GM19043 (cell line): ENCODE results near the gene BRD3.
"Not testable (repeated sequence)": the region's sequence is repeated elsewhere in the genome, so short reads cannot be mapped to it uniquely, and the experiment has no call there.

Experiments used
- ATAC-seq: cut with Tn5 transposase; IDR thresholded peaks from one replicate; pipeline ENCODE4 v1.9.1; 2021; ENCODE audit warnings: low read depth; ENCODE audit not compliant: unreplicated experiment

Gene BRD3

DNA sequence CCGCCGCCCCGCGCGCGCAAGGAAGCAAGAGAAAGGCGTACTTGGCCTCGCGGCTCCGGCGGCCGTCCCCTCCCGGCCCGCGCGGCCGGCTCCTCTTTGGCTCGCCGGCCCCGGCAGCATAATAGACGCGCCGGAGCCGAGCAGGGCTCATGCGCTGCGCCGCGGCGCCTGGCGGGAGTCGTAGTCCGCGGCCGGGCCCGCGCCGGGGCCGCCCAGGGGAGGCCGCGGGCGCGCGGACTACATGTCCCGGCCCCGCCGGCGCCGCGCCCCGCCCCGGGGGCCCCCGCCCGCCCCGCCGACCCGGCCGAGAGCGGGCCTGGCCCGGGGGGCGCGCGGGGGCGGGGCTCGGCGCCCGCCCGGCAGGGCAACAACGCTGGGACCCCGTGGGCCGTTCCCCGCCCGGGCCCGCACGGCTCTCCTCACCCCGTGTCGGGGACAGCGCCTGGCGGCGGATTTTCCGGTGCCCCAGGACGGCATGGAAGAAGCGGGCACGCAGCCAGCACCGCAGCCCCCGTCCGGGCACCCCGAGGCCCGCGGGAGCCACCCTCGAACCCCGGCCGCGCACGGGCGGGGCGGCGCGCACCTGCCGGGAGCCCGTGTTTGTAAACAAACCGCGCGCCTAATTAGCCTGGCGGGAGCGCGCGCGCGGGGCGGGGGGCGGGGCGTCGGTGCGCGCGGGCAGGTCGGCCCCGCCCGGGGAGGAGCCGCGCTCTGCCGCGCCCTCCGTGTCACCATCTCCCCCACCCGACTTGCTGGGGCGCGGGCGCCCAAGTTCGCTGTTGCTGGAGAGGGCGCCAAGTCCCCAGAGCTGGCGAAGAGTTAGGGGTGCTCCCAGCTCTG lies at the start of gene BRD3:
TSS of gene BRD3 (minus strand) at position 123 of the 840 bp plus-strand sequence. CDS start 14,549 bp downstream, outside the sequence.
- ATAC-seq = peak; percentile 52

- ATAC-seq = no peak
Observed at GRCh38 chr9:134112561-134112960, 44.7 kb upstream of the BRD3 start.

GRCh38 chr9:134111064-134111463 lies 43.2 kb upstream of the BRD3 start:
- no peak for ATAC-seq

DNA sequence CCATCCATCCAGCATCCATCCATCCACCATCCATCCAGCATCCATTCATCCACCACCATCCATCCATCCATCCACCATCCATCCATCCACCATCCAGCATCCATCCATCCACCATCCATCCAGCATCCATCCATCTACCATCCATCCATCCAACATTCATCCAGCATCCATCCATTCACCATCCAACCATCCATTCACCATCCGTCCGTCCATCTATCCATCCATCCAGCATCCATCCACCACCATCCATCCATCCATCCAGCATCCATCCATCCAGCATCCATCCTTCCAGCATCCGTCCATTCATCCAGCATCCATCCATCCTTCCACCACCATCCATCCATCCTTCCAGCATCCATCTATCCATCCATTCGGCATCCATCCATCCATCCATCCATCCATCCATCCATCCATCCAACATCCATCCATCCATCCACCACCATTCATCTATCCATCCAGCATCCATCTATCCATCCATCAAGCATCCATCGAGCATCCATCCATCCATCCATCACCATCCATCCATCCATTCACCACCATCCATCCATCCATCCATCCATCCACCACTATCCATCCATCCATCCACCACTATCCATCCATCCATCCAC lies 35.7 kb upstream of the BRD3 start:
- ATAC-seq = no peak

GRCh38 chr9:134101623-134102149 lies 33.9 kb upstream of the BRD3 start:
- no peak for ATAC-seq

GRCh38 chr9:134101133-134101532 lies 33.3 kb upstream of the BRD3 start:
- ATAC-seq = not testable (repeated sequence)

DNA sequence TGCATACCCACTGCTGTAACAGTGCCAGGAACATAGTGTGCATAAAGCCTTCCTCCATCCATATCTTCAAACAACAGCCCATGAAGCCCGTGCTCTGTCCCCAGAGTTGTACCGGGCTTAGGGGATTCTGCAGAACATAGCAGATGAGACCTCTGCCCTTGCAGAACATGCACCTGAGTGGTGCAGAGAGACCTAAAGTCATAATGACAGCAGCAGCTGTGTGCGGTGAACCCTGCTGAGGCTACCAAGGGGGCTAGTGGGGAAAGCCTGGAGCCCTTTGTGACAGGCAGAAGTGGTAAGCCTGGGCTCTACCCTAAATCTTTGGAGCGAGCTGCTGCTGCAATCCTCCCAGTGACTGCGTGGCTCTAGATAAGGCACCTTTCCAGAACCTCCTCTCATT lies 32.2 kb upstream of the BRD3 start:
- no peak for ATAC-seq

DNA sequence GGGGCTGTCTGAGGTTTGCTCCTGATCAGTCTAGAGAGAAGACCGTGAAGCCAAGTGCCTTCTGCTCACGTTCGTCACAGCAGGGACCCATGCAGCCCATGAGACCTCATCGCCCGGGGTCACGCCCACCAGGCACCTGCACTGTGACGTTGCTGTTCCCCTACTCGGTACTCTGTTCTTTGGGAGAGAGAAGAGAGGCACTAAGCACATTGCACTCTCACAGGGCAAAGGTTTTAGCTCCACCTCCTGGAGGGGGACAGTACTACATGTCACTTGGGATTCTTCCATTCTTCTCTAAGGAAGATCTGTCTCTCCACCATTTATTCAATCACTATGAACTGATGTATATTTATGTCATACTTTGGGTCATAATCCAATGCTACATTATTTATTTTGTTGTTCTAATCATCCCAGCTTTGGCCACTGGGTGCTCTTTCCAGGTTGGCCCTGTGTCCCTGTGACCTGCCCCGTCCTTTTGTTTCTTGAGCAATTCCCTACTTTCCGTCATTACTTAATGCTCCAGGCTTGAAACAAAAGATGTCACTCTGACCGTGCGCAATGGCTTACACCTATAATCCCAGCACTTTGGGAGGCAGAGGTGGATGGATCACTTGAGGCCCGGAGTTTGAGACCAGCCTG lies 31.4 kb upstream of the BRD3 start:
- no peak for ATAC-seq

DNA sequence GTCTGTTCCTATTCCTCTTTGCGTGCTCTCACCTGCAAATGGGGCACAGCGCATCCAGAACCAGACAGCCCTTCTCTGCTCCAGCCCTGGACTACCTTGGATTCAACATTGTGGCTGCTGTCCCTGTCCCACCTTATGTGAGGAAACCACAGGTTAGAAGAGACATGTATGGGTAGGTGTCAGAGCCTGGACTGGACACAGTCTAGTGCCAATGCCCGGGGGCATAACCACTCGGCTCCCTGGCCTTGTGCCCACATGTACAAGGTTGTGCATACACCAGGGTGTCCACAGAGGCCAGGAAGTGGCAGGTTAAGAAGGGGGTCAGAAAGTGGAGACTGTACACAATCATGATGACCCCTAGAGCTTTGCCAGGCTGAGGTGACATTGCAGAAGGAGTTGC lies 22.1 kb upstream of the BRD3 start:
- ATAC-seq = no peak

DNA sequence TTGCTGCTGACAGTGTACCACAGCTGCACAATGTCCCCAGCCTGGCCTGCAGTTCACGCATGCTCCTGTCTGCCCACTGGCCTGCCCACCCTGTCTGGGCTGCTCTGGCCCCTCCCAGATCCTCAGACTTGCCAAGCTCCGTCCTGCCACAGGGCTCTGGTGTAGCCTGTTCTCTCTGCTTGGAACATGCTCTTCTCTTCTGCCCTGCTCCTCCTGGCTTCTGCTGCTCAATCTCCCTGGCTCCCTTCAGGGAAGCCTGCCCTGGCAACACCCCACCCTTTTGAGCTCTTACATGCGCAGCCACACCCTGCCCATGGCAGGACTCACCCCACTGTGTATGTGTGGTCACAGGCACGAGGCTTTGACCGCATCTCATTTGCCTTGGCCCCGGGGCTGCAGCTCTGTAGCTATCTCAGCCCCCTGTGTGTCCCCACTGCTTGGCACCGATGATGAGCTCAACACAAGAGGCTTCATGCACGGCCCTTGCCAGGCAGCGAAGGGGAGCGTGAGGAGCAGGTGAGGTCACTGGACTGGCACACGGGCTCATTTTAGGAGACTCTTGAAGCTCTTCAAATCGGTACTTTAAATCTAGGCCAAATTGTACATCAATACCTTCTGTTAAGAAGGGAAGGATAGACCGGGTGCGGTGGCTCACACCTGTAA lies 20.4 kb upstream of the BRD3 start:
- ATAC-seq = no peak

GRCh38 chr9:134085674-134086073 lies 17.8 kb upstream of the BRD3 start:
- no peak for ATAC-seq

DNA sequence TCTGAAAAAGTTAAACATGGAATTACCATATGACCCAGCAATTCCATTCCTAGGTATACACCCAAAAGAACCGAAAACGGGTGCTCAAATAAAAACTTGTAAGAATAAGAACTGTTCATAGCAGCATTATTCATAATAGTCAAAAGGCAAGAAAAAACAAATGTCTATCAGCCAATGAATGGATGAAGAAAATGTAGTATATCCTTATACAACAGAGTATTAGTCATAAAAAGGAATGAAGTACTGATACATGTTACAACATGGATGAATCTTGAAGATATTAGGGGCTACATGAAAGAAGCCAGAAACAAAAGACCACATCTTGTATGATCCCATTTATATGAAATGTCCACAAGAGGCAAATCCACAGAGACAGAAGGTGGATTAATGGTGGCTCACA lies 15.6 kb upstream of the BRD3 start:
- no peak for ATAC-seq

GRCh38 chr9:134076644-134077043 lies 8.8 kb upstream of the BRD3 start:
- ATAC-seq = no peak

GRCh38 chr9:134075689-134076088 lies 7.9 kb upstream of the BRD3 start:
- ATAC-seq = not testable (repeated sequence)

DNA sequence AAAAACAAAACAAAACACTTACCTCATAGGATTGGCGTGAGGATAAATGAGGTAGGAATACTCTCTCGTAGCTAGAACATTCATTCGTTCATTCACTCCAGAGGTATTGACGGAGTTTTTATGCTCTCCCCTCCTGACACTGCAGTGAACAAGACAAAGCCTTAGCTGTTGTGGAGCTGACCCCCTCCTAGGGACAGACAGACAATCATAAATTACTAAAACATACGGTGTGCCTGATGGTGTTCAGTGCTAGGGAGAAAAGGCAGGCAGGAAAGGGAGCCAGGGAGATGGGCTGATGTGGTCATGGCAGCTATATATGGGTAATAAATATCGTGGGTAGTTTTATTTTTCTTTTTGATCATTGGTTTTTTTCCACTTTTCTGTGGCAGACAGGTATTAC lies 5.7 kb upstream of the BRD3 start:
- ATAC-seq = no peak

DNA sequence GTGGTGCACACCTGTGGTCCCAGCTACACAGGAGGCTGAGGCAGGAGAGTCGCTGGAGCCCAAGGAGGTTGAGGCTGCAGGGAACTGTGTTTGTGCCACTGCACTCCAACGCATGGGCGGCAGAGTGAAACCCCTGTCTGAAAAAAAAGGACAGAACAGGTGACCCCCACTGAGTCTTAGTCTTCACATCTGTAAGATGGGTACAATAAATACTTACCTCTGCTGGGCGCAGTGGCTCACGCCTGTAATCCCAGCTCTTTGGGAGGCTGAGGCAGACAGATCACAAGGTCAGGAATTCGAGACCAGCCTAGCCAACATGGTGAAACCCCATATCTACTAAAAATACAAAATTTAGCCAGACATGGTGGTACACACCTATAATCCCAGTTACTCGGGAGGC lies 4.9 kb upstream of the BRD3 start:
- not testable (repeated sequence) for ATAC-seq

GRCh38 chr9:134071149-134071548 lies 3.3 kb upstream of the BRD3 start:
- ATAC-seq = no peak

DNA sequence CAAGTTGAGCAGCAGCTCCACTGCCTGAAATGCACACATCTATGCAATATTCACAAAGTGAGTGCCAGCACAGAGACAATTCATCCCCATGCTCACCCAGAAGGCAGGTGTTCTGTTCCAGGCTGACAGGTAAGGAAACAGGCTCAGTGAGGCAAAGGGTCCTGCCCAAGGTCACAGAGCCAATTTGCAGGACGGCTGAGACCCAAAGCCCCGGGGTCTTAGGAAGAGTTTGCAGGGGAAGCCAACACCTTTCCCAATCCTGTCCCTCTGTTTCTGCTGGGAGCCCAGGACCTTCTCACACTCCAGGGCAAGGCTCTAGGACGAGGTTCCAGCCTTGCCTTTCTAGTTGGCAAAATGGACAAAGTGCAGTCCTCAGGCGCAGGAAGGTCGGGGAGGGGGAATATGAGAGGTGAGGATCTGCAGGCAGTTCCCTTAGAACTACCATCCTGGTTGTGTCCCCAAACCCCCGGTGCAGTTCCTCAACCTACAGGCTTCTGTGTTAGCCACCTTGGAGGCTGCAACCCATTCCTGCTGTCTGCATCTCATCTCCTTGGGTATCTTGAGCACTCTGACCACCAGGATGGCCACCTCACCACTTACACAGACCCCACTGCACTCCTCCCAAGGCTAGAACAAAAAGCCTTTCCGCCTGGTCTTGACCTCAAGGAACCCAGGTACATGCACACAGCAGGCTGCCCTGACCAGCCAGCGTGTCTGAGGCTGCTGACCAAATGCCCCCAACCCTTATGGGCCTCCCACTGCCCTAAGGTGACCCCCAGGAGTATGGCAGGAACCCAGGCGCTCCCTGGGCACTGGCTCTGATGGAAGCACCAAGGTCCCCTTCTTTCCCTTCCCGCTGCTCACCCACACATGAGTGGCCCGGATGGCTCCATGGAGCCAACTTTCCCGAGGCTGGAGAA lies 1.9 kb upstream of the BRD3 start:
- no peak for ATAC-seq

DNA sequence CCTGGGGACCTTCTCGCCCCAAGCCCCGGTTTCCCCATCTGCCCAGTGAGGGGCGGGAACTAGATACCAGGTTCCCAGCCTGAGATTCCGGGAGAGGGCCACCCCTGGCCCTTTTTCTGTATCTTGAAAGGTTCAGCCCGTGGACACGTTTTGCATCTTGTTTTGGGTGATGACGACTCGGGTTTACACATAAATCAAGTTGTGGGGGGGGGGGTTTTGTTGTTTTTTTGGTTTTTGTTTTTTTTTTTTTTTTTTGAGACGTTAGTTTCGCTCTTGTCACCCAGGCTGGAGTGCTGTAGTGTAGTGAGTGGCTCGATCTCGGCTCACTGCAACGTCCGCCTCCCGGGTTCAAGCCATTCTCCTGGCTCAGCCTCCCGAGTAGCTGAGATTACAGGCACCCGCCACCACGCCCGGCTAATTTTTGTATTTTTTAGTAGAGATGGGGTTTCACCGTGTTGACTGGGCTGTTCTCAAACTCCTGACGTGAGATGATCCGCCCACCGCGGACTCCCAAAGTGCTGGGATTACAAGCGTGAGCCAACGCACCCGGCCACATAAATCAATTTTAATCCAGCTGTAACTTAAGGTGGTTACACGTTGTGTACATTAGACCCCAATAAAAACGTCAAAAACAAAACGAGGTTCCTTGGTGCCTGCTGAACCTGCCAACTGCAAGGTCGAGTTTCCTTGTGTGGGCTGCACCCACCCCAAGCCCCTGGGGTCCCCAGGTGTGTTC lies 1.1 kb upstream of the BRD3 start:
- ATAC-seq = no peak
